Inferior parietal cortex (tissue), 1 donor: Measurements from ENCODE around the gene RAPH1.

Experiments
- DNase-seq: peaks from one replicate; pipeline ENCODE4 v3.0.0-alpha.2; 2016; ENCODE audit errors: extremely low spot score

The RAPH1 gene

DNA sequence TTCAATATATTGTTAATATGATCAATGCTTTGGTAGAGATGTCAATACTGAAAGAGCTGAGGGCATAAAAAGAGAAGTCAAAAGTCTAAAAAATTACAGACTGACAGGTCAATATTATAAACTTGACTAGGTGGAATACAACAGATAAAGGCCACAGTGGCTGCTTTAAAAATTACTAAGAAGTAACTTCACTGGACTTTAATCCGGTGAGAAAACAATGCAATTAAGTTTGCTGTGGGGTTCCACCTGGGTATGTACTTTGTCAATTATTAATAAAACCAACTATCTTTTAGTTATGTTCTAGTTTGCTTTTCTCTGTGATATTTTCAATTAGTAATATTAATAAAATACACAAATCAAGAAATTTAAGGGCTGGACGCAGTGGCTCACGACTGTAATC, 44.7 kb downstream of the RAPH1 start:
- DNase-seq: no peak

DNA sequence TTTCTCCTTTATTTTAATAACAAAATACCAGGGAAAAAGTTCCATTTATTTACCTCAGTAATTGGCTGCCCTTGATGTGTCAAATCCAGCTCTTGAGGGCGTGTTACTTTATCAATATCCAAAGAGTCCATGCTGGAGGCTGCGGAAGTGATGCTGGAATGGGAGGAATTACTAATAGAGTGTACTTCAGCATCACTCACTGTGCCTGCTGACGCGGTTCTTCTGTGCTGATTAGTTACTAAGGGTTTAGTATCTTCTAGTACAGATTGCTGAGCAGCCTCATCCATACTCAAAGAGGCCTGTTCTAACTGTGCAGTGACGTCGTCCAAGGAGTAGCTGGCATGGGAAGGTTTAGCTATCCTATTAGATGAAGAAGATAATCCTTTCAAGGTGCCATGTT, 45.6 kb downstream of the RAPH1 start:
- DNase-seq: no peak

DNA sequence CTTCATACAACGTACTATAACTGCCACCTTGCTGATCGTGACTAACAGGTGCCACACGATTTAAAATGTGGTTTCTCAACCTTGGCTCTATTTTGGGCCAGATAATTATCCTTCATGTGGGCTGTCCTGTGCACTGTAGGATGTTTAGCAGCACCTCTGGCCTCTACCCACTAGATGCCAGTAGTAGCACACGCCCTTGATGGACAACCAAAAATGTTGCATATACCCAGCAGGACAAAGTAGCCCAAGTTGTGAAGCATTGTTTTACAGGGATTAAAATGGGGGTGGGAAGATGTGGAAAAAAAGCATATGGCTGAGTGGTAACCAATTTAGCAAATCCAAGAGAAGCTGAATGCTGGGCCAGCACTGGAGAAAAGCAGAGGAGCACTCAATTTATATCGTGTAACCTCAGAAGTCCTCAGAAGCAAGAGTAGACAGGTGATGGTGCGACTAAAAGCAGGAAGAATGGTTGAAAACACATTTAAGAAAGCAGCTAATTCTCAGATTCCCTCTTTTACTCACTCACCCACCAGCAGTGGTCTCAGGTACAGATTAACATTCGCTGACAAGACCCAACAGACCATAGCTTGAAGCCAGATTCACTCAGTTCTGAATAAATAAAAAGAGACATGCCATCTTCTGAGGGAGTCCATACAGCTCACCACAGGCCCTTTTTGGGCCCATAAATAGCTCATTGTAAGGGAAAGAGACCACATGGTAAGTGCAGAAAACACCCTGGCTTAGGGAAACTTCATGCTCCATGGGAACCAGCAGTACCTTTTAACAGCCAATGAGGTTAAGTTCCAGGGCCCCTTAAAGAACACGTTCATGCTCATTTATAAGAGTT, 50.6 kb downstream of the RAPH1 start:
- peak; percentile 45 for DNase-seq

DNA sequence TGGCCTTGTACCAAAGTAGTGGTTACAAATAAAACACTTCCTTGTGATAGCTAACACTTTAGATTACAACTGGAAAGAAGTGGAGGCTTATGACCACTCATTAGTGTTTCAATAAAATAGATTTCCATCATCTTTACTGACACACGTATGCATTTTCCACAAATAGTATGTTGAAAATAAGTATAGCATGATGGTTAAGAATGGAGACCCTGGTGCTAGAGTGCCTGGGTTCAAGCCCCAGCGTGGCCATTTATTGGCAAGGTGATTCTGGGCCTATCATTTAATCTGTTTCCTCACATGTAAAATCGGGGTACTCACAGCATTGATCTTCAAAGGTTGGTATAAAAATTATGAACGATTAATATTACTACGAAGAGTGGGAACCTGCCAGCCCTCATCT, 54.5 kb downstream of the RAPH1 start:
- DNase-seq: no peak

DNA sequence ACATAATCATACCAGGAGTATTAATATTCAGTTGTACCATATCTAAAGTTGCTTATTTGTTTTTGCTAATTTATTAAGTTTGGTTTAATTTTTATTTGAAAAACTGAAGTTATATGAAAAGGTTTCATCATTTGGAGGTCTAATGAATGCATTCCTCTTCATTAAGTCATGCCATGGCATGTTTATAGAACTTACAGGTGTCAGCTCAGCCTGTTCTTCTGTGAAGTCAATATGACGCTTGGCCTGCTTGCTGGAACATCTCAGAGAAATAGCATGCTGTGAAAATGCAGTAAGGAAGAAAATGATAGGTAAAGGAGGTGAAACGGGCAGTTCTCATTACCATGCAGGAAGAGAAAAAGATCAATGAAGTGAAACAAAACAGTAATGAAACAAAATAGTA, 58.2 kb downstream of the RAPH1 start:
- no peak for DNase-seq

DNA sequence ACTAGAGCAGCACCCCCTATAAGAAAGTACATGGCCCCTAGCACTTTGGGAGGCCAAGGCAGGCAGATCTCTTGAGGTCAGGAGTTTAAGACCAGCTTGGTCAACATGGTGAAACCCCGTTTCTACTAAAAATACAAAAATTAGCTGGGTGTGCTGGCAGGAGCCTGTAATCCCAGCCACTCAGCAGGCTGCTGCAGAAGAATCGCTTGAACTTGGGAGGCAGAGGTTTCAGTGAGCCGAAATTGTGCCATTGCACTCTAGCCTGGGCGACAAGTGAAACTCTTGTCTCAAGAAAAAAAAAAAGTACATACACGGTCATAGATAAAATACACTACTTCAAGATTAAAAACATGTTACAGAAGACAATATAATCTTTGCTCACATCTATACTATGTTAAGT, 63.8 kb downstream of the RAPH1 start:
- DNase-seq: no peak

DNA sequence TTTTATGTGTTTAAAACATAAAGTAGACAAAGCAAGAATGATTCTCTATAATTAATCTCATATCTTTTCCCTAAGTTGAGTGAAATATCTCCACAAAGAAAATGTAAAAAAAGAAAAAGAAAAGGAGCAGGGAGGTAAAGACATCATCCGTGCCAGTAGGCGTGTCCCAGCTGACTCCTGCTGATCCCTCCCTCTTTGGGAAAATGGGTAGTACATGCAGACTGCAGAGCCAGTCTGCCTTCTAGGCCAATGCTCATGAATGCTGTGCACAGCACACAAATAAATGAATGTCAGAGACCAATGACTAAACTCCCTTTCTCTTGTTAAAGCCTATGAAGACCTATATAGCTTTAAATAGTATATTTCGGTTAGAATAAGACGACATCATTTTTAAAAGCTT, 64.7 kb downstream of the RAPH1 start:
- DNase-seq: no peak

DNA sequence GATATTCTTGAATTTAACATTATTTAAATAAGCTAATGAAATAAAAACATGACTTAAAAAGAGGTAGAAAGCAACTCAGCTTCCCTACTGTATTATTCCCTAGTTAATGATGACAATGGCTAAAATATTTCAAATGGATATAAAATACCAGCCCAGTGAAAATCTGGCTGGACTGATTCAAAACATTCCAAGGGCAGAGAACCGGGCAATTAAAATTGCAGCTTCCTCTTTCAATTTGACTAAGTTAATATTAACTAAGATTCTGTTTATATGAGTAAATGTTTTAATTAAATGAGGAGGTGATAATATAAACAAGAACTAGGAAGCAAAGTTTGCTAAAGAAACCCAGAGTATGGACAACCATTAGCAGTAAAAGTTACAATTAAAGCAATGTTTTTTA, 65.6 kb downstream of the RAPH1 start:
- no peak for DNase-seq

DNA sequence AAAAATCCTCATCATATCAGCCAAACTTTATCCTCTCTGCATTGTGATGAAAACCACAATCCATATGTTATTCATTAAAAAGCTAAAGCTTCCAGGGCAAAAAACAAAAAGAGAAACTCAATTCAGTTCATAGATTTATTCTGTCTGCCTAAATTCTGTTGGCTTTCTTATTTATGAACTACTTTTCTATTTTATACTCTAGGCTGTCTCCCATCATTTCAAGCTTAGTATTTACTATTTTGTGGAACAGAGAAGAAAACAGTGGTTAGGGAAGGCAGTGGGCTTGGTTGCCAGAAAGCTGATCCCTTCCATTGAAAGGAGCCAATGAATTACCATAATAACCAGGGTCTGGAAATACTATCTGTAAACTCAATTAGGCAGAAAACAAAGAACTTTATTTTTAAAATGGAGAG, 71.8 kb downstream of the RAPH1 start:
- DNase-seq: no peak

DNA sequence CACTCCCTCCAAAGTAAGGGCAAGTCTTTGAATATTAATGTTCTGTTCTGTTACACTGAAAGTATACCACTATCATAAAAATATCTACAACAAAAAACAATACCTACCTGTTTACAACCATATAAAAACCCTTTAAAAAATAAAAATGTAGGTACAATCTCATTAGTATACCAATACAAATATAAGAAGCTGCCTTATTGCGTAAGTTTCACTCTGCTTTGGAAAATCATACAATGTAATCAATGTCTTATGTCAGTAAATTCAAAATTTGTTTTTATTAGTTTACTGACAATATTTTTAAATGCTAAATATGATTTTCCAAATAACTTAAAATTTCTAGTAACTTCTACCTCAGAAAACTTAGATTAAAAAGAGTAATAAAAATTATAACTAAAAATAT, 72.8 kb downstream of the RAPH1 start:
- no peak for DNase-seq

DNA sequence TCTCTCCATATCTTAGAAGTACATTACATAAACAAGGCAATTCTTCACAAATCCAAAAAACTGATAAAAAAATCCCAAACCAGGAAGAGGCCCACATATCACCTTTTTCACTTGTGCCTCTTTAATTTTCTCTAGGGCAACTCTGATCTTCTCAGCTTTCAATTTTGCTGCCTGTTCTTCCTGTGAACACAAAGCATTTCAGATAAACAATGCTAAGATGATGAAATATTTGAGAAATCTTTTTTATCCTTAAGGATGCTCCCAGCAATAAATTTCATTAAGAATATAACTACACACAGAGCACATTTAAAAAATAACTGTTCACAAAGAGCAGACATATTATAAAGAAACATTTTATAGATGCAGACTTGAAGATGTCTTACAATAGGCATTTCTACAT, 73.4 kb downstream of the RAPH1 start:
- DNase-seq: no peak

DNA sequence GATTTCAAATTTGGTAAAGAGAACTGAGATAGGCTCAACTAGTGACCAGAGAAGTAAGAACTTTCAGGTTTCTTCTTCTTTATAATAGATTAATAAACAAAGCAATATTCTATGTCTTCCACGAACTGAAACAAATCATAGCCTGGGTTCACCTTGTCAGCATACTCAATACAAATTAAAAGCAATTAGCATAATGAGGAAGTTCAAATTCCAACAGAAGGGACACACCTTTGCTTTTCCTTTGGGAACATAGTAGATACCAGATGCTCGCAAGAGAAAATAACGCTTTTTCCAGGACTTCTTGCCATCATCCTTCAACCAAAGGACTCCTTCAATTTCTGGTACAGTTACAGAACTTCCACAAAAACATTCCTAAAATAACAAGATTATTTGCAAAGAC, 79.9 kb downstream of the RAPH1 start:
- DNase-seq: no peak

DNA sequence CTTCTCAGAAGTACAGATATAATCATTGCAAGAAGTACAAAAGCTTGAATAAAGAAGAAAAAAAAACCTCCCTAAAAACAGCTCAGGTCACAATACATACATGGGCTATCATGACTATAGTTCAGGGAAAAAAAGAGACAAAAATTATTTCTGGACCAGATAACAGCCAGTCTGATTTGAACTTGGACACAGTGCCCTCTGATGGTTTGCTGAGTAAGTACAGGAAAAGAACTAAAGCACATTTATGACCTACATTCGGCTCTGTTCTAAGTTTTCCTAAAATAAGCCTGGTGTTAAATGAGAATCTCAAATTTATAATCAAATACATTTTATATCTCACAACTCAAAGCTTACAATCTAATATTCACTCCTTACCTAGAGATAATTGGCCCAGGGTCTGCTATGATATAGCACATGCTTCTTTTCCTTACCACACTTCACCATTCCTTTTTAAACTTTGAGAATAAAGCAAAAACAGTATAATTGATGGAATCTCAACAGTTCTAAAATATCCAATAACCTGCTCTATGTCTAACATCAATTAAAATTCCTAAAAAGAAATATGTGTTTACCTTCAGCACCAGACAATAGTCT, 81.1 kb downstream of the RAPH1 start:
- DNase-seq: peak; percentile 65

DNA sequence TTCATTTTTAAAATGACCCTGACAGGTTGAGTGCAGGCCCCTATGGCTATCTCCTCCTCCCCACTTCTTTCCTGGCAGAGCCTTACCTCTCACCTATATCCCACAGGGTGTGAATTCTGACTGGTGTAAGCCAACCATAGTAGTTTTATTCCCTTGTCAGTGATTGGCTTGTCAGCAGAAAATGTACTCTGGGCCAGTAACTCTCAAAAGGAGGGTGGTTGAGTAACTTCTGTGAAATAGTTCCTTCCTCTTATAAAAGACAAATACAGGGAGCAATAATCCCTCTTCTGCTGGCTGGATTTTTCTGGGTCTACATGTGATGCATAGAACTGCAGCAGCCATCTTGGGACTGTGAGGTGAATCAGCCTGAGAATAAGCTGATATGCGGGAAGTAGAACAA, 83.4 kb downstream of the RAPH1 start:
- DNase-seq: no peak

DNA sequence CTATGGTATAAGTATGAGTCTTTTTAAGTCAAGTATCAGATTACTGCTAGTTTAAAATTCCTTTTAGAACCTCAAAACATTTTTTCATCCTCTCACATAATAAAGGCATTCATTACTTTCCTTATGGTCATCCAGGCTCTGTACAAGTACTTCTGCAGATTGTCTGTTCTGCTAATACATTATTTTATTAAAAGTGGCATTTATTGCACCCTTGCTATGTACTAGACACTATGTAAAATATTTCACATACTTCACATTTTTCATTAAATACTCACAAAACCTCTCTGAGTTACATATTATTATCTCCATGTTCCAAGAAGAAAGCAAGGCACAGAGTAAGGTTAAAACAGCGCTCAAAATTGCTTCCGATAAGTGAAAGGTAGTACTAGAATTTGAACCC, 84.1 kb downstream of the RAPH1 start:
- no peak for DNase-seq

DNA sequence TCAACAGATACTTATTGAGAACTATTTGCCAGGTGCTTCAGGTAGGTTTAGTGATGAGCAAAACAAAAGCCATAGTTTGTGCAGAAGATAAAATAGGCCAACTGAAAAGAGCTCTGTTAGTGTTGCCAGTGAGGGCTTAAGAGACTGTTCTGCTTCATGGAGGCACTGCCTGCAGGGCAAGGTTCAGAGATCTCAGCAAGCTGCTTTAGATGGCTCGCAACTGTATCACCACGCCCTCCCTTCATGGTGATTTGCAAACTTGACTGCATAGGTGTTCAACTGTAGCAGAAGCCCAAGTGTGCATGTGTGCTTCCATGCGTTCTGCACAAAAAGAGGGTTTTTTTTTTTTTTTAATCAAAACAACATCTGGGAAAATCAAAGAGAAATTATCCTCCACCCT, 84.5 kb downstream of the RAPH1 start:
- no peak for DNase-seq

DNA sequence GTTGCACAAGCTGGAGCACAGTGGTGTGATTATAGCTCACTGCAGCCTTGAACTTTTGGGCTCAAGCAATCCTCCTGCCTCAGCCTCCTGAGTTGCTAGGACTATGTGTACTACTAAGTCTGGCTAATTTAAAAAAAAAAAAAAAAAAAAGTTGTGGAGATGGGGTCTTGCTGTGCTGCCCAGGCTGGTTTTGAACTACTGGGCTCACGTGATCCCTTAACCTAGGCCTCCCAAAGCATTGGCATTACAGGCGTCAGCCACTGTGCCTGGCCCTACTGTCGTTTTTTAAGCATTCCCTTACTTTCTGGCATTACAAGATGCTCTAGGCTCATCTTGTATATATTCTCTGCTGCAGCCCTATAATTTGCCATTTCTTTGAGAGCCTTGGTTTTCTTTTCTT, 88.3 kb downstream of the RAPH1 start:
- DNase-seq: no peak

DNA sequence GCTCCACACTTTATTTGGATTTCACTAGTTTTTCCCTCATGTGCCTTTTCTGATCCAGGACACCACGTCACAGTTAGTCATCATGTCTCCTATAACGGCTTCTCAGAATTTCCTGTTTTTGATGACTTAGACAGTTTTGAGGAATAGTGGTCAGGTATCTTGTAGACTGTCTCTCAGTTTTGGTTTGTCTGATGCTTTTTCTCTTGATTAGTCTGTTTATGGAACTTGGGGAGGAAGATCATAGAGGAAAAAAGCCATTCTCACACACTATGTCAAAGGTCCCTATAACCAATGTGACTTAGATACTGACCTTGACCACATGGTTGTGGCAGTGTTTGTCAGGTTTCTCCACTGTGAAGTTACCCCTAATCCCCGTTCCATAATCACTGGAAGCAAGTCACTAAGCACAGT, 89.0 kb downstream of the RAPH1 start:
- no peak for DNase-seq

DNA sequence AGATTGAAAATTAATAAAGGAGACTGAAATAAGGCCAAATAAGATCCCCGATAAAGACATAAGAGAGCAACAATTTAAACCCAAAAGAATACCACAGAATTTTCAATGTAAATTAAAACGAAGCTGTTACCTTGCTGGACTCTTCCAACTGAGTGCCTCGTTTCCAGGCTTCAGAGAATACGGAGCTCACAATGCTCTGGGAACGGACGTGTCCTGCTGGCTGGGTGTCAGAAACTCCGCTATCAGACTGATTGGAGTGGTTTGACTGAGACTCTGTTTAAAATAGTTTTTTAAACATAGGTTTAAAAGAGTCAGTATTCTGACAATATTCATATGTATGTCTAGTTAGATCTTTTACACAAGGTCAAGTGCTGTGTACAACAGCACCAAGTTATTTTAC, 90.4 kb downstream of the RAPH1 start:
- no peak for DNase-seq

DNA sequence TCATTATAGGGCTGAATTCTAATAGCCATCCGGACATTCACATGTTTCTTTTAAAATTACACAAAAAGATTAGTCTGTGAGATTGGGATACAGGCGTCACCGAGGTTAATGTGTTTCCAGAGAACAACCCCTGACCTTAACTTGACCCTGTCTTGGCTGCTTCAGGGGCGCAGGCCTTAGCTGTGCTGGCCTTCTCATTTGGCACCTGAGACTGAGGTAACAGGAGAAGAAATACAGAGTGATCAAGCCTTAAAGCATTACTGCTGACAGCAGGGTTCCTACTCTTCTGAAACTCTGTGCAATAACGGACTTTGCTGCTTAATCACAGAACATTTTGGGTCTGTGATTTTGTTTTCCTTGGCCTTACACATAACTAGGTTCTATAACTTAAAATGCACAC, 92.6 kb downstream of the RAPH1 start:
- DNase-seq: no peak

DNA sequence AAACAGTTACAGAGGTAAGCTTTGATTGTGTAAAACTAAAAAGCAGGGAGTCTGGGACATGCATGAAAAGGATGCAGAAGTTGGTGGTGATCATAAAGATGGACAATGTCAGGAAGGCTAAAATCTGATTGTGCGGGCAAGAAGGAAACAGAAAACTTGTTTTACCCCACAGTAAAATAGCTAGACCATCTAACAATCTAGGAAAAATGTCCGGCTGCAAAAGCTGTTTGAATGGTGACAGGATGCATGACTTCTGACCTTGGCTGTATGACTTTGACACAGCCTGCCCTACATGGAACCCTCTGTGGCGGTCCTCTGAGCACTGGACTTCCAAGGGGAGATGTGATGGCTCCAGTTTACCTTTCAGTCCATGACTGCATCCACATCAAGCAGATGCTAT, 93.6 kb downstream of the RAPH1 start:
- no peak for DNase-seq

DNA sequence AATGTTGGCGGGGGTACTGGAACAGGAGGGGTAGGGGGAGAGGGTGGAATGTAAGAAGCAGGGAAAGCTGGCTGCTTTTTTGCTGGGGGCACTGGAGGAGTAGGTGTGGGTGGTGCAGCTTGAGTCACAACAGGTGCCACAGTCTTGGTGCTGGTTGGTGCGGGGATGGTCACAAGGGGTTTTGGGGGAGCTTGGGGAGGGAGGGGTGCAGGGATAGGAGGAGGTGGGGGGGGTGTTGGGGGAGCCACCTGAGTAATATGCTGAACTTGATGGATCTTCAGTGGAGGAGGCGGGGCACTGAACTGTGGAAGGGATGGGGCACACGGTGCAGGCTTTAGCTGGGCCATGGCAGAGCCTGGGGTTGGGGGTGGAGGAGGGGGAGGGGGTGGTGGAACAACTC, 94.4 kb downstream of the RAPH1 start:
- DNase-seq: no peak

DNA sequence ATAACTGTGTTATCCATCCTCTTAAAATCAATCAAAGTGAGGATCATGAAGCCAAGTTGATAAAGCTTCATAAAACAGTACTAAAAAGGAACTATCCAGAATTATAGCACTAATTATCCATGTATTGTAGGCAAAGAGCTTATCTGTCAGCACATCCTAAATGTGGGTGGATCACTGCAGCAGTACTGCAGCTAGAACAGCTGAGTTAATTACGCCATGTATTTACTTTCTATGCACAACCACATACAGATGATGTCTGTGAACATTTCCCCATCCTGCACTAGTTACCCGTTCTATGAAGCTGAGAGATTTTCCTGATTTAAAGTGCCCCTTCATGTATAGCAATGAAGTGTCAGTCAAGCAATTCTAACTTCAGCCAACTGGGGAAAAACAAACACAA, 96.6 kb downstream of the RAPH1 start:
- DNase-seq: no peak

DNA sequence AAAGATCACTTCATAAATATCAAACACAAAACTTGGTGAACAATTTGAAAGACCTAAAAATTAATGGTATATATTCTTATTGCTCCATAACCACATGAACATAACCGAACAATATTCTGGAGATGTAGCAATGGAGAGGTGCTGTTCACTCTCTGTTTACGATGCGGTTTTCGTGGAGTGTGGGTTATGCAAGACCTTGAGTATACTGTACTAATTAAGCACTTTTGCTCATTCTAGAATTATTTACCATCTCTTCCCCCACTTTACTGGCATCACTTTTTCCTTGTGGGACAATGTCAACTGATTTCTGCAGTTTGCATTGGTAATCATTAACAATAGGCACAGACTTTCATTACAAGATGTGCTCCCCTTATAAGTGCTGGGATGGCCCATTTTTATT, 97.6 kb downstream of the RAPH1 start:
- DNase-seq: no peak
